ENCODE results near the gene SEMA4D.

DNA sequence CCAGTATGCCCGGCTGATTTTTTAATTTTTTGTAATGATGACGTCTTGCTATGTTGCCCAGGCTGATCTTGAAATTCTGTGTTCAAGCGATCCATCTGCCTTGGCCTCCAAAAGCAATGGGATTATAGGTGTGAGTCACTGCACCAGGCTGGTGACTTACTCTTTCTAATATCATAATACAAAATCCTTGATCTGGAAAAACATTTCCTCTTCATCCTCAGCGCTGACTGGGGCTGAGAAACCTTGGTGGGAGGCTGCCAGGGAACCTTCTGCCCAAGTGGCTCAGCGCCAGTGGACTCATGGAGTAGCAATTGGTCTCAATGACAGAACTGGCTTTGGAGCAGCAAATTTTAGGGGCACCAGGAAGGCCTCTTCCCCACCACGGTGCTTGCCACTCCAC is 17.5 kb upstream of the SEMA4D start:
- TF ChIP-seq CTCF (IDR thresholded peaks at IDR 0.05; ENCODE audit: poor library complexity, severe bottlenecking): no peak
- no peak for TF ChIP-seq POLR2AphosphoS5 (IDR thresholded peaks at IDR 0.05)
- TF ChIP-seq MXI1 (conservative IDR thresholded peaks at IDR 0.05; ENCODE audit: poor library complexity, severe bottlenecking): no peak
- TF ChIP-seq EZH2 (IDR thresholded peaks at IDR 0.05; ENCODE audit: borderline replicate concordance, insufficient read depth, low read length, poor library complexity, severe bottlenecking): no peak
- TF ChIP-seq RAD21 (conservative IDR thresholded peaks at IDR 0.05): no peak
- TF ChIP-seq EP300 (conservative IDR thresholded peaks at IDR 0.05; ENCODE audit: poor library complexity, severe bottlenecking): no peak
- TF ChIP-seq REST (IDR thresholded peaks at IDR 0.05; ENCODE audit: borderline replicate concordance): no peak
